DOHH2 (cell line): ENCODE results near the gene CYS1.

Source experiments
- H3F3A ChIP-seq: fragments of 200-600 bp; sonication (generic), shearing (Covaris generic); 2 replicates; pipeline ENCODE4 v1.6.0; 2016; ENCODE audit warnings: antibody characterized with exemption, mild to moderate bottlenecking; ENCODE audit not compliant: control insufficient read depth, insufficient read depth
- H3K27ac ChIP-seq: fragments of 200-600 bp; sonication (generic); 2 replicates; pipeline ENCODE4 v1.5.1; 2014; ENCODE audit warnings: low read depth, mild to moderate bottlenecking, low read length, moderate library complexity
- H3K27me3 ChIP-seq: fragments of 200-600 bp; sonication (generic); 2 replicates; pipeline ENCODE4 v1.6.1; 2014; ENCODE audit warnings: mild to moderate bottlenecking, low read length, mixed read lengths; ENCODE audit not compliant: control insufficient read depth
- H3K36me3 ChIP-seq: fragments of 200-600 bp; sonication (generic); 2 replicates; pipeline ENCODE4 v1.6.1; 2014; ENCODE audit warnings: mild to moderate bottlenecking, low read length, moderate library complexity, mixed read lengths; ENCODE audit not compliant: control insufficient read depth
- H3K4me1 ChIP-seq: fragments of 200-600 bp; sonication (generic); 2 replicates; pipeline ENCODE4 v1.6.1; 2014; ENCODE audit warnings: mild to moderate bottlenecking, low read length, mixed read lengths; ENCODE audit not compliant: control insufficient read depth
- H3K4me2 ChIP-seq: fragments of 200-600 bp; sonication (generic); 2 replicates; pipeline ENCODE4 v1.6.0; 2014; ENCODE audit warnings: mild to moderate bottlenecking, low read length, moderate library complexity
- H3K4me3 ChIP-seq: fragments of 200-600 bp; sonication (generic); 2 replicates; pipeline ENCODE4 v1.5.1; 2014; ENCODE audit warnings: mild to moderate bottlenecking, low read length, mixed read lengths
- H3K79me2 ChIP-seq: fragments of 200-600 bp; sonication (generic); 2 replicates; pipeline ENCODE4 v1.6.1; 2014; ENCODE audit warnings: mild to moderate bottlenecking, low read length, mixed read lengths; ENCODE audit not compliant: control insufficient read depth
- H3K9me2 ChIP-seq: fragments of 200-600 bp; sonication (generic); replicated peaks from 2 replicates; pipeline ENCODE4 v1.6.1; 2014; ENCODE audit warnings: mild to moderate bottlenecking, low read length, mixed read lengths; ENCODE audit not compliant: control insufficient read depth
- H3K9me3 ChIP-seq: fragments of 200-600 bp; sonication (generic); 2 replicates; pipeline ENCODE4 v1.6.1; 2014; ENCODE audit warnings: antibody characterized with exemption, low read length, mixed read lengths; ENCODE audit not compliant: control insufficient read depth, insufficient read depth
- H4K20me1 ChIP-seq: fragments of 200-600 bp; sonication (generic); 2 replicates; pipeline ENCODE4 v1.6.0; 2014; ENCODE audit warnings: low read depth, mild to moderate bottlenecking, antibody characterized with exemption, low read length, moderate library complexity; ENCODE audit not compliant: control insufficient read depth, insufficient read depth
- EZH2phosphoT487 ChIP-seq: fragments of 200-600 bp; sonication (generic); IDR thresholded peaks from 2 replicates; pipeline ENCODE4 v1.6.1; 2017; ENCODE audit warnings: borderline replicate concordance, mild to moderate bottlenecking, antibody characterized with exemption, low read length, moderate library complexity, mixed read lengths
- TF ChIP-seq, protein P1 (sequence below): fragments of 200-600 bp; sonication (generic); IDR thresholded peaks from one replicate; pipeline ENCODE4 v1.5.1; 2014; ENCODE audit warnings: antibody characterized with exemption, mild to moderate bottlenecking, low read depth, low read length; ENCODE audit not compliant: poor library complexity, severe bottlenecking

CYS1 gene

GRCh38 chr2:10073706-10074105 lies 6.5 kb downstream of the CYS1 start:
- no peak overlapping the region for H3K4me2 ChIP-seq
- TF ChIP-seq EZH2phosphoT487 = no peak
- TF ChIP-seq, protein P1, sequence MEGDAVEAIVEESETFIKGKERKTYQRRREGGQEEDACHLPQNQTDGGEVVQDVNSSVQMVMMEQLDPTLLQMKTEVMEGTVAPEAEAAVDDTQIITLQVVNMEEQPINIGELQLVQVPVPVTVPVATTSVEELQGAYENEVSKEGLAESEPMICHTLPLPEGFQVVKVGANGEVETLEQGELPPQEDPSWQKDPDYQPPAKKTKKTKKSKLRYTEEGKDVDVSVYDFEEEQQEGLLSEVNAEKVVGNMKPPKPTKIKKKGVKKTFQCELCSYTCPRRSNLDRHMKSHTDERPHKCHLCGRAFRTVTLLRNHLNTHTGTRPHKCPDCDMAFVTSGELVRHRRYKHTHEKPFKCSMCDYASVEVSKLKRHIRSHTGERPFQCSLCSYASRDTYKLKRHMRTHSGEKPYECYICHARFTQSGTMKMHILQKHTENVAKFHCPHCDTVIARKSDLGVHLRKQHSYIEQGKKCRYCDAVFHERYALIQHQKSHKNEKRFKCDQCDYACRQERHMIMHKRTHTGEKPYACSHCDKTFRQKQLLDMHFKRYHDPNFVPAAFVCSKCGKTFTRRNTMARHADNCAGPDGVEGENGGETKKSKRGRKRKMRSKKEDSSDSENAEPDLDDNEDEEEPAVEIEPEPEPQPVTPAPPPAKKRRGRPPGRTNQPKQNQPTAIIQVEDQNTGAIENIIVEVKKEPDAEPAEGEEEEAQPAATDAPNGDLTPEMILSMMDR = no peak
- no peak overlapping the region for H3K27ac ChIP-seq
- H3K9me2 ChIP-seq = no peaks in the 10 kb centered on the region
- H3K79me2 ChIP-seq = no peaks in the 10 kb centered on the region
- H3K27me3 ChIP-seq = peaks cover 16% of the 10 kb centered on the region
- H3K36me3 ChIP-seq = no peaks in the 10 kb centered on the region
- H3K4me1 ChIP-seq = peaks cover 20% of the 10 kb centered on the region
- H3F3A ChIP-seq = no peaks in the 10 kb centered on the region
- no peaks in the 10 kb centered on the region for H4K20me1 ChIP-seq
- no peaks in the 10 kb centered on the region for H3K9me3 ChIP-seq
- no peak overlapping the region for H3K4me3 ChIP-seq

DNA sequence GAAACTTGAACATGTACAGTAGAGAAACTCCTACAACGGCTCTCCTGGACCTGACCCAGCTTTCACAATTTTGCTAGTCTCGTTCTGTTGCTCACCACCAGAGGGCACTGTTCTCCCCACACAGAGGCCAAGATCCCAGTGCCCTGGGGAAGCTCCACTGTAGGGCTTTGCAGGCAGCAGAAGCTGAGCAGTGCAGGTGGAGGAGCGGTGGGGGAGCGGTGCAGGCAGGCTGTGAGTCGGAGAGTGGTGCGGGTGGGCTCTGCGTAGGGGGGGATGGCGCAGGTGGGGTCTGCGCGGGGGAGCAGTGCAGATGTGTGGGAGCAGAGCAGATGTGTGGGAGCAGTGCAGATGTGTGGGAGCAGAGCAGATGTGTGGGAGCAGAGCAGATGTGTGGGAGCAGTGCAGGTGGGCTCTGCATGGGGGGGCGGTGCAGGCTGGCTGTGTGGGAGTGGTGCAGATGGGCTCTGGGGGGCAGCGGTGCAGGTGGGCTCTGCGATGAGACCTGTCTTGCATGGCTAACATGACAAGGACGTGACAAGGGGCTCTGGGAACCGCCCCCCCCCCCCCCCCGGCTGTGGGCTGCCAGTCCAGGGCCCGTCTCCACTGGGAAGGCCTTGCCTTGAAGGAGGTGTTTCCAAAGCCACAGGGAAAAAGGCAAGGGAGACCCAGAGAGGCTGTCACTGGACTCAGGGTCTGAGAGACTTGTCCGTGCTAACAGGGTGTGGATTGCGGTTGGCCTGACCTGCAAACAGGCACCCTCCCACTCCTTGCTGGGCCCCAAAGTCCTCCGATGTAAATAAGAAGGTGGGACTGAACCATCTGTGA lies 7.3 kb downstream of the CYS1 start:
- TF ChIP-seq EZH2phosphoT487 = no peak
- TF ChIP-seq, protein P1 = peak; percentile 89
- Histone ChIP-seq H3F3A (no peaks in the 10 kb centered on the region), H3K9me3 (no peaks in the 10 kb centered on the region), H3K27ac (no peak overlapping the region), H3K4me2 (peak overlapping the region; percentile 29; the same call in 1 of the 2 replicates), H3K79me2 (no peaks in the 10 kb centered on the region), H3K36me3 (no peaks in the 10 kb centered on the region), H3K4me1 (peaks cover 16% of the 10 kb centered on the region), H3K9me2 (no peaks in the 10 kb centered on the region), H4K20me1 (no peaks in the 10 kb centered on the region), H3K4me3 (no peak overlapping the region), H3K27me3 (peaks cover 10% of the 10 kb centered on the region; the same call in 1 of the 2 replicates)

DNA sequence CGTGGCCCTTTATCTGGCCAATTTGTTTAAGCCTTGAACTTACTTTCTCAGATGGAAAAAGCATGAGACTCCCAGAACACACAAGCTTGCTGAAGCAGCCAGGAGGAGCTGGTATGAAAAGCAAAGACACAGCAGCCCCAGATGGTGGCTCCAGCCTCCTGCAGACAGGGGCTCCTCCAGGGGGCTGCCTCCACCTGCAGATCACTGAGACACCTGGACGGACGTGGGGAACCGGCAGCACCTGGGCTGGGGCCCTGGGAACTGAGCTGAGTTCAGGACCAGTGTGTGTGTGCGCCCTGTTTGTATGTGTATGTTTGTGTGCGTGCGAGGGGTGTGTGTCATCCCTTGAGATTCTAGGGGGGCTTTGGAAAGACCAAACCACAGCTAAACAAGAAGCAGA lies 8.6 kb downstream of the CYS1 start:
- Histone ChIP-seq H3K9me2 (no peaks in the 10 kb centered on the region), H3K27me3 (peaks cover 6% of the 10 kb centered on the region; the same call in 1 of the 2 replicates), H3K9me3 (no peaks in the 10 kb centered on the region), H3K27ac (no peak overlapping the region), H3K4me3 (no peak overlapping the region), H3F3A (no peaks in the 10 kb centered on the region), H3K4me1 (peaks cover 16% of the 10 kb centered on the region), H3K4me2 (no peak overlapping the region), H4K20me1 (no peaks in the 10 kb centered on the region), H3K79me2 (no peaks in the 10 kb centered on the region), H3K36me3 (no peaks in the 10 kb centered on the region)
- TF ChIP-seq EZH2phosphoT487 = no peak
- TF ChIP-seq, protein P1 = no peak
